K562 (cell line): ENCODE results near the gene SLC22A23. TPM values are rescaled to one million over a fixed set of nuclear protein-coding genes. Genes with fewer than 3 reads are reported as not detected.

Experiments used
- ATAC-seq: fragments of 200-7000 bp; cut with Tn5 transposase; 3 replicates; pipeline ENCODE4 v1.9.1; 2020; ENCODE audit warnings: moderate library complexity
- BruUV-seq: library from RNA; stranded (reverse); fragments of 400-500 nt; replicated peaks from 2 replicates; lab custom pipeline; 2021; lab: Mats Ljungman, UMichigan
- CTCF ChIA-PET: fragments of 300-600 bp; formaldehyde crosslinking; extraction: SDS; loops from one replicate; lab custom pipeline; 2021; ENCODE audit warnings: low intra/inter-chr PET ratio; lab: Yijun Ruan, JAX
- POLR2A ChIA-PET: fragments of 300-600, 350-650 bp; sonication (Branson Sonifier 250); formaldehyde crosslinking; extraction: SDS; loops from one replicate; lab custom pipeline; 2021; ENCODE audit warnings: antibody characterized with exemption, inconsistent platforms; lab: Yijun Ruan, JAX
- DNase-seq, 4 experiments: peaks; one replicate each; pipeline versions ENCODE4 v3.0.0 to v3.0.0-alpha.2; 2011 to 2018; ENCODE audit warnings: low spot score in 3 of 4, mixed read lengths in 3 of 4; ENCODE audit errors: extremely low read depth in 1 of 4
- FAIRE-seq: peaks from 2 replicates; lab custom pipeline; 2011; peaks lifted over from hg19 to GRCh38; lab: Jason Lieb, UNC
- H2AFZ ChIP-seq: 2 replicates; pipeline ENCODE4 v1.6.0; 2011; ENCODE audit warnings: low read depth, low read length, control low read depth, inconsistent platforms
- H3K27ac ChIP-seq: fragments of 200-600 bp; 3 replicates; pipeline ENCODE4 v1.8.0; 2011; ENCODE audit warnings: low read depth, mild to moderate bottlenecking, control low read depth, inconsistent platforms, low read length, moderate library complexity, mixed read lengths; ENCODE audit errors: extremely low read depth
- H3K27me3 ChIP-seq, 2 experiments: fragments of 300-600 bp in 1 of 2; 2 replicates in 1 of 2; 3 replicates in 1 of 2; pipeline versions ENCODE4 v1.6.0 to v1.8.0; 2011; ENCODE audit warnings: inconsistent platforms in 2 of 2, low read length in 2 of 2, mild to moderate bottlenecking in 1 of 2, mixed read lengths in 1 of 2, moderate library complexity in 1 of 2; ENCODE audit not compliant: control insufficient read depth in 2 of 2, insufficient read depth in 2 of 2
- H3K36me3 ChIP-seq: fragments of 300-600 bp; 3 replicates; pipeline ENCODE4 v1.8.0; 2011; ENCODE audit warnings: mild to moderate bottlenecking, low read length, inconsistent platforms; ENCODE audit not compliant: control insufficient read depth, insufficient read depth
- H3K4me1 ChIP-seq, 2 experiments: fragments of 200-600 bp in 1 of 2; replicated peaks in 1 of 2; 2 replicates in 1 of 2; 3 replicates in 1 of 2; pipeline versions ENCODE4 v1.5.1 to v1.8.0; 2011; ENCODE audit warnings: inconsistent platforms in 2 of 2, low read length in 2 of 2, mild to moderate bottlenecking in 1 of 2, mixed read lengths in 1 of 2, moderate library complexity in 1 of 2; ENCODE audit not compliant: control insufficient read depth in 2 of 2, insufficient read depth in 2 of 2
- H3K4me2 ChIP-seq: 2 replicates; pipeline ENCODE4 v1.6.1; 2011; ENCODE audit warnings: low read length, control low read depth, inconsistent platforms, mixed read lengths; ENCODE audit not compliant: insufficient read depth
- H3K4me3 ChIP-seq: fragments of 200-600 bp; sonication (generic), shearing (Covaris generic); 2 replicates; pipeline ENCODE4 v1.5.1; 2016; ENCODE audit warnings: control low read depth, inconsistent platforms
- H3K79me2 ChIP-seq: fragments of 200-600 bp; 3 replicates; pipeline ENCODE4 v1.8.0; 2011; ENCODE audit warnings: low read length, inconsistent platforms; ENCODE audit not compliant: control insufficient read depth, insufficient read depth
- H3K9ac ChIP-seq, 2 experiments: 2 replicates each; pipeline versions ENCODE4 v1.6.0 to v1.6.1; 2011; ENCODE audit warnings: low read depth in 2 of 2, low read length in 2 of 2, control low read depth in 1 of 2, inconsistent platforms in 1 of 2, mild to moderate bottlenecking in 1 of 2, mixed read lengths in 1 of 2; ENCODE audit not compliant: insufficient read depth in 1 of 2
- H3K9me1 ChIP-seq: one replicate; pipeline ENCODE4 v1.6.0; 2011; ENCODE audit warnings: inconsistent platforms, mild to moderate bottlenecking, low read length, moderate library complexity; ENCODE audit not compliant: control insufficient read depth, insufficient read depth
- H3K9me3 ChIP-seq: replicated peaks from 2 replicates; pipeline ENCODE4 v1.5.1; 2011; ENCODE audit warnings: low read depth, low read length, inconsistent platforms; ENCODE audit not compliant: control insufficient read depth, insufficient read depth
- H4K20me1 ChIP-seq: replicated peaks from 2 replicates; pipeline ENCODE4 v1.6.1; 2011; ENCODE audit warnings: low read length, inconsistent platforms, mixed read lengths; ENCODE audit not compliant: control insufficient read depth, insufficient read depth
- BRF1 ChIP-seq: IDR thresholded peaks from 3 replicates; pipeline ENCODE4 v1.6.1; 2011; ENCODE audit warnings: borderline replicate concordance, mild to moderate bottlenecking; ENCODE audit not compliant: insufficient read length; ENCODE audit errors: extremely low read depth
- CBX5 ChIP-seq: IDR thresholded peaks from 2 replicates; pipeline ENCODE4 v1.6.1; 2014; ENCODE audit warnings: low read depth, borderline replicate concordance
- IFI16 ChIP-seq: fragments of 250-450 bp; sonication (Bioruptor Pico); IDR thresholded peaks from 2 replicates; pipeline ENCODE4 v2.1.2; 2022; ENCODE audit warnings: mild to moderate bottlenecking, inconsistent platforms
- NR2C1 ChIP-seq, 2 experiments: fragments of 450-650 bp; IDR thresholded peaks; 2 replicates each; pipeline ENCODE4 v1.6.1; 2017; ENCODE audit warnings: mild to moderate bottlenecking in 2 of 2, antibody characterized with exemption in 1 of 2, inconsistent platforms in 1 of 2, missing compliant biosample characterization in 1 of 2, missing genetic modification characterization in 1 of 2
- SMAD1 ChIP-seq: fragments of 150-350 bp; IDR thresholded peaks from 2 replicates; pipeline ENCODE4 v1.6.1; 2014; ENCODE audit warnings: low read length, low read depth; ENCODE audit not compliant: partially characterized antibody
- SMARCE1 ChIP-seq: fragments of 450-650 bp; IDR thresholded peaks from 2 replicates; pipeline ENCODE4 v1.7.1; 2016; ENCODE audit warnings: mild to moderate bottlenecking
- YY1 ChIP-seq, 3 experiments: IDR thresholded peaks; 2 replicates each; pipeline ENCODE4 v1.6.1; 2011; ENCODE audit warnings: low read length in 2 of 3, mild to moderate bottlenecking in 2 of 3, moderate library complexity in 2 of 3, borderline replicate concordance in 1 of 3, control low read depth in 1 of 3, low read depth in 1 of 3; ENCODE audit not compliant: insufficient read depth in 3 of 3, insufficient replicate concordance in 2 of 3, control insufficient read depth in 1 of 3, insufficient read length in 1 of 3; ENCODE audit errors: extremely low read depth in 1 of 3
- ZNF311 ChIP-seq: fragments of 250-450 bp; sonication (Bioruptor Pico); IDR thresholded peaks from 2 replicates; pipeline ENCODE4 v1.4.0; 2020; ENCODE audit warnings: mild to moderate bottlenecking, moderate library complexity
- ZNF830 ChIP-seq: fragments of 250-450 bp; sonication (Bioruptor Pico); IDR thresholded peaks from 2 replicates; pipeline ENCODE4 v1.5.0; 2021; ENCODE audit warnings: mild to moderate bottlenecking
- WGBS: fragments of 100-300 bp; shearing (Covaris generic); methylation state at CpG from one replicate; pipeline ENCODE4 v1.1.6; 2016; ENCODE audit warnings: low coverage, mixed read lengths; ENCODE audit not compliant: insufficient coverage; ENCODE audit errors: missing lambda C conversion rate; 5-methylcytosine and 5-hydroxymethylcytosine counted together
- in situ Hi-C: fragments of 300-500 bp; cut with MboI; formaldehyde crosslinking; loops from 4 replicates; pipeline ENCODE4 v1.15.0; 2018; ENCODE audit warnings: inconsistent platforms, mixed read lengths
- intact Hi-C: fragments of 100-400 bp; cut with micrococcal nuclease; formaldehyde crosslinking; loops from 2 replicates; pipeline ENCODE4 v1.14.2; 2022
- polyA plus RNA-seq, 8 experiments: library from polyadenylated mRNA; depleted of rRNA in 4 of 8; stranded (reverse) in 5 of 8; unstranded in 3 of 8; fragments of >200 nt; fragmentation: Nextera tagmentation in 2 of 8; fragmentation: Illumina TruSeq in 1 of 8; extraction: Ambion mirVana in 2 of 8; extraction: Trizol in 1 of 8; gene quantifications; 2 replicates each; pipeline versions ENCODE4 v1.2.1 to v1.2.3, GENCODE V29; 2011 to 2014; ENCODE audit warnings: inconsistent platforms in 1 of 8, missing spikeins in 1 of 8
- total RNA-seq, 7 experiments: library from RNA; depleted of rRNA in 6 of 7; stranded (reverse); fragments of >200 nt in 6 of 7; fragmentation: Illumina TruSeq in 2 of 7; extraction: Trizol in 2 of 7; gene quantifications; 2 replicates each; pipeline versions ENCODE4 v1.2.1 to v1.2.3, GENCODE V29; 2011 to 2021; ENCODE audit warnings: low replicate concordance in 1 of 7
- TF ChIP-seq, protein P1 (sequence below): fragments of 450-650 bp; IDR thresholded peaks from 2 replicates; pipeline ENCODE4 v1.7.1; 2018; ENCODE audit warnings: mild to moderate bottlenecking, low read depth; ENCODE audit not compliant: partially characterized antibody

SLC22A23 gene
- total and polyA plus RNA-seq, 9 of the 15 experiments (the other 6 are each of a cell fraction or from before 2014, with no cell fraction given) = 0.30 to 8.7 (median 2.5) TPM

DNA sequence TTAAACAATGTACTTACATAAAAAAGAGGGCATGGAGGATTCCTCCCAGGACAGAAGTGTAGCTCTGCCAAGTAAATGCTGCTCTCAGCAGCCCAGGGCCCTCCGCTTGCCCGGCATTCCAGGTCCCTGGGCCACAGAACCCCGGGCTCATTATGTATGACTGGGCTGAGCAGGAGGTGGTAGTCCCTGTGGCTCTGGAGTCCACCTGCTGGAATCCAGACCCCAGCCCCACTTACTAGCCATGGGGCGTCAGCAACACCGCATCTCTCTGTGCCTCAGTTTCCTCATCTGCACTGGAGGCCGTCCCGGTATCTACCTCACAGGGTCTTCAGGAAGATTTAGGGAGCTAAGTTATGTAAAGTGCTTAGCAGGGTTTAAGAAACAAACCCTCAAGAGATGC lies 142.7 kb downstream of the SLC22A23 start:
- Histone ChIP-seq H2AFZ (no peak overlapping the region), H3K36me3 (no peaks in the 10 kb centered on the region; the same call in 2 of the 3 replicates), H3K4me3 (no peak overlapping the region), H3K4me1 (peaks cover 0 to 3% of the 10 kb centered on the region in 2 experiments; a peak in 1 of 5 replicates)
- DNase-seq (no peak), ATAC-seq (no peak), FAIRE-seq (no peak)
- CTCF ChIA-PET = no interaction called here
- in situ Hi-C loops = no loop called here
- no peak for TF ChIP-seq BRF1
- TF ChIP-seq, protein P1, sequence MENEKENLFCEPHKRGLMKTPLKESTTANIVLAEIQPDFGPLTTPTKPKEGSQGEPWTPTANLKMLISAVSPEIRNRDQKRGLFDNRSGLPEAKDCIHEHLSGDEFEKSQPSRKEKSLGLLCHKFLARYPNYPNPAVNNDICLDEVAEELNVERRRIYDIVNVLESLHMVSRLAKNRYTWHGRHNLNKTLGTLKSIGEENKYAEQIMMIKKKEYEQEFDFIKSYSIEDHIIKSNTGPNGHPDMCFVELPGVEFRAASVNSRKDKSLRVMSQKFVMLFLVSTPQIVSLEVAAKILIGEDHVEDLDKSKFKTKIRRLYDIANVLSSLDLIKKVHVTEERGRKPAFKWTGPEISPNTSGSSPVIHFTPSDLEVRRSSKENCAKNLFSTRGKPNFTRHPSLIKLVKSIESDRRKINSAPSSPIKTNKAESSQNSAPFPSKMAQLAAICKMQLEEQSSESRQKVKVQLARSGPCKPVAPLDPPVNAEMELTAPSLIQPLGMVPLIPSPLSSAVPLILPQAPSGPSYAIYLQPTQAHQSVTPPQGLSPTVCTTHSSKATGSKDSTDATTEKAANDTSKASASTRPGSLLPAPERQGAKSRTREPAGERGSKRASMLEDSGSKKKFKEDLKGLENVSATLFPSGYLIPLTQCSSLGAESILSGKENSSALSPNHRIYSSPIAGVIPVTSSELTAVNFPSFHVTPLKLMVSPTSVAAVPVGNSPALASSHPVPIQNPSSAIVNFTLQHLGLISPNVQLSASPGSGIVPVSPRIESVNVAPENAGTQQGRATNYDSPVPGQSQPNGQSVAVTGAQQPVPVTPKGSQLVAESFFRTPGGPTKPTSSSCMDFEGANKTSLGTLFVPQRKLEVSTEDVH = no peak
- TF ChIP-seq SMARCE1 = no peak
- TF ChIP-seq SMAD1 = no peak
- TF ChIP-seq NR2C1 (IDR thresholded peaks at IDR 0.05) = no peak
- no peak for TF ChIP-seq NR2C1 (tag; IDR thresholded peaks at IDR 0.05)
- TF ChIP-seq ZNF311 = no peak
- no peak for TF ChIP-seq CBX5
- no peak for TF ChIP-seq YY1 (IDR thresholded peaks at IDR 0.05; ENCODE audit: borderline replicate concordance in 1 of 3, control insufficient read depth in 1 of 3, extremely low read depth in 1 of 3, insufficient read depth in 3 of 3, insufficient read length in 1 of 3, insufficient replicate concordance in 2 of 3, low read depth in 1 of 3, low read length in 2 of 3)
- no peak for TF ChIP-seq ZNF830 (CRISPR knock-in tag)
- TF ChIP-seq IFI16 (CRISPR knock-in tag) = no peak
- TF ChIP-seq, all 486 proteins: peak for 0
- H3K27ac ChIP-seq = no peak overlapping the region
- POLR2A ChIA-PET = interaction anchor here (1.1 to 1.2 kb wide), 2 partner anchors 10 to 22 kb away, joined by 3 read pairs; no protein-coding TSS in a partner anchor
- H4K20me1 ChIP-seq = no peaks in the 10 kb centered on the region
- BruUV-seq = no TSS peak
- no peak overlapping the region for H3K4me2 ChIP-seq
- H3K9me1 ChIP-seq = no peaks in the 10 kb centered on the region
- no peaks in the 10 kb centered on the region for H3K9me3 ChIP-seq
- whole genome bisulfite sequencing = 63% methylated on average over 7 of the region's 7 CpGs
- H3K79me2 ChIP-seq = no peaks in the 10 kb centered on the region
- intact Hi-C loops = no loop called here
- H3K27me3 ChIP-seq = no peaks in the 10 kb centered on the region
- no peak overlapping the region for H3K9ac ChIP-seq
